Measurements from ENCODE around the gene LDB3.

- no peak for TF ChIP-seq CBFA2T3 (IDR thresholded peaks at IDR 0.05)
- TF ChIP-seq ZBTB8A (IDR thresholded peaks at IDR 0.05; ENCODE audit: partially characterized antibody), result no peak
- TF ChIP-seq, protein P1, sequence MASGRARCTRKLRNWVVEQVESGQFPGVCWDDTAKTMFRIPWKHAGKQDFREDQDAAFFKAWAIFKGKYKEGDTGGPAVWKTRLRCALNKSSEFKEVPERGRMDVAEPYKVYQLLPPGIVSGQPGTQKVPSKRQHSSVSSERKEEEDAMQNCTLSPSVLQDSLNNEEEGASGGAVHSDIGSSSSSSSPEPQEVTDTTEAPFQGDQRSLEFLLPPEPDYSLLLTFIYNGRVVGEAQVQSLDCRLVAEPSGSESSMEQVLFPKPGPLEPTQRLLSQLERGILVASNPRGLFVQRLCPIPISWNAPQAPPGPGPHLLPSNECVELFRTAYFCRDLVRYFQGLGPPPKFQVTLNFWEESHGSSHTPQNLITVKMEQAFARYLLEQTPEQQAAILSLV (tag; IDR thresholded peaks at IDR 0.05), result no peak
- TF ChIP-seq SIN3B (IDR thresholded peaks at IDR 0.05; ENCODE audit: low read depth), result no peak
- no peak for TF ChIP-seq POLR2A (conservative IDR thresholded peaks at IDR 0.05)
- TF ChIP-seq TEAD4 (IDR thresholded peaks at IDR 0.05; ENCODE audit: low read length), result no peak
- no peak for TF ChIP-seq TEAD4 (CRISPR knock-in tag; IDR thresholded peaks at IDR 0.05; ENCODE audit: borderline replicate concordance)
- TF ChIP-seq, protein P2, sequence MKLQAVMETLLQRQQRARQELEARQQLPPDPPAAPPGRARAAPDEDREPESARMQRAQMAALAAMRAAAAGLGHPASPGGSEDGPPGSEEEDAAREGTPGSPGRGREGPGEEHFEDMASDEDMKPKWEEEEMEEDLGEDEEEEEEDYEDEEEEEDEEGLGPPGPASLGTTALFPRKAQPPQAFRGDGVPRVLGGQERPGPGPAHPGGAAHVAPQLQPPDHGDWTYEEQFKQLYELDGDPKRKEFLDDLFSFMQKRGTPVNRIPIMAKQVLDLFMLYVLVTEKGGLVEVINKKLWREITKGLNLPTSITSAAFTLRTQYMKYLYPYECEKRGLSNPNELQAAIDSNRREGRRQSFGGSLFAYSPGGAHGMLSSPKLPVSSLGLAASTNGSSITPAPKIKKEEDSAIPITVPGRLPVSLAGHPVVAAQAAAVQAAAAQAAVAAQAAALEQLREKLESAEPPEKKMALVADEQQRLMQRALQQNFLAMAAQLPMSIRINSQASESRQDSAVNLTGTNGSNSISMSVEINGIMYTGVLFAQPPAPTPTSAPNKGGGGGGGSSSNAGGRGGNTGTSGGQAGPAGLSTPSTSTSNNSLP (IDR thresholded peaks at IDR 0.05; ENCODE audit: borderline replicate concordance, low read depth, low read length), result no peak
- no peak for TF ChIP-seq ATF2 (CRISPR knock-in tag; IDR thresholded peaks at IDR 0.05)
- TF ChIP-seq EP300 (IDR thresholded peaks at IDR 0.05; ENCODE audit: low read length), result no peak
- TF ChIP-seq RBM39 (optimal IDR thresholded peaks at IDR 0.05; ENCODE audit: low read depth, low read length), result no peak
- TF ChIP-seq SIN3A (IDR thresholded peaks at IDR 0.05; ENCODE audit: borderline replicate concordance in 2 of 2, control insufficient read depth in 1 of 2, low read depth in 2 of 2, low read length in 2 of 2), result no peak
- TF ChIP-seq CBFB (CRISPR knock-in tag; IDR thresholded peaks at IDR 0.05), result no peak
- TF ChIP-seq, protein P3, sequence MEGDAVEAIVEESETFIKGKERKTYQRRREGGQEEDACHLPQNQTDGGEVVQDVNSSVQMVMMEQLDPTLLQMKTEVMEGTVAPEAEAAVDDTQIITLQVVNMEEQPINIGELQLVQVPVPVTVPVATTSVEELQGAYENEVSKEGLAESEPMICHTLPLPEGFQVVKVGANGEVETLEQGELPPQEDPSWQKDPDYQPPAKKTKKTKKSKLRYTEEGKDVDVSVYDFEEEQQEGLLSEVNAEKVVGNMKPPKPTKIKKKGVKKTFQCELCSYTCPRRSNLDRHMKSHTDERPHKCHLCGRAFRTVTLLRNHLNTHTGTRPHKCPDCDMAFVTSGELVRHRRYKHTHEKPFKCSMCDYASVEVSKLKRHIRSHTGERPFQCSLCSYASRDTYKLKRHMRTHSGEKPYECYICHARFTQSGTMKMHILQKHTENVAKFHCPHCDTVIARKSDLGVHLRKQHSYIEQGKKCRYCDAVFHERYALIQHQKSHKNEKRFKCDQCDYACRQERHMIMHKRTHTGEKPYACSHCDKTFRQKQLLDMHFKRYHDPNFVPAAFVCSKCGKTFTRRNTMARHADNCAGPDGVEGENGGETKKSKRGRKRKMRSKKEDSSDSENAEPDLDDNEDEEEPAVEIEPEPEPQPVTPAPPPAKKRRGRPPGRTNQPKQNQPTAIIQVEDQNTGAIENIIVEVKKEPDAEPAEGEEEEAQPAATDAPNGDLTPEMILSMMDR (IDR thresholded peaks at IDR 0.05 in 2 of 3, conservative IDR thresholded peaks at IDR 0.05 in 1 of 3; ENCODE audit: insufficient read depth in 2 of 3, low read depth in 1 of 3, low read length in 3 of 3), result no peak
- TF ChIP-seq ETV6 (IDR thresholded peaks at IDR 0.05; ENCODE audit: borderline replicate concordance in 1 of 2, low read depth in 2 of 2, low read length in 1 of 2), result no peak
- TF ChIP-seq ETV6 (CRISPR knock-in tag; IDR thresholded peaks at IDR 0.05; ENCODE audit: borderline replicate concordance), result no peak
These were observed 40.0 kb upstream of the LDB3 start for GRCh38 chr10:86628311-86628710.
